ENCODE results near the gene ZNF516.

The ZNF516 gene

GRCh38 chr18:76398295-76398694 lies 96.7 kb downstream of the ZNF516 start:
- no peak for DNase-seq

DNA sequence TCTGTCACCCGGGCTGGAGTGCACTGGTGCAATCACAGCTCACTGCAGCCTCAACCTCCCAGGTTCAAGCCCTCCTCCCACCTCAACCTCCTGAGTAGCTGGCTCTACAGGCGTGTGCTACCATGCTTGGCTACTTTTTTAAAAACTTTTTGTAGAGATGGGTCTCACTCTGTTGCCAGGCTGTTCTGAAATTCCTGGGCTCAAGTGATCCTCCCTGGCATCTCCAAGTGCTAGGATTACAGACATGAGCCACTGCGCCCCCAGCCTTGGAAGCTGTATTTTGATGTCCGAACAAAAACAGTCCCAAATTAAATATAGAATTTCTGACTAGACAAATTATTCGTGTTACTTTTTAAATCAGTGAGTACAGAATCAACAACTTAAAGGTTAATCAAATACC lies 97.4 kb downstream of the ZNF516 start:
- no peak for DNase-seq

- no peak for DNase-seq
Observed at GRCh38 chr18:76396792-76397191, 98.2 kb downstream of the ZNF516 start.

DNA sequence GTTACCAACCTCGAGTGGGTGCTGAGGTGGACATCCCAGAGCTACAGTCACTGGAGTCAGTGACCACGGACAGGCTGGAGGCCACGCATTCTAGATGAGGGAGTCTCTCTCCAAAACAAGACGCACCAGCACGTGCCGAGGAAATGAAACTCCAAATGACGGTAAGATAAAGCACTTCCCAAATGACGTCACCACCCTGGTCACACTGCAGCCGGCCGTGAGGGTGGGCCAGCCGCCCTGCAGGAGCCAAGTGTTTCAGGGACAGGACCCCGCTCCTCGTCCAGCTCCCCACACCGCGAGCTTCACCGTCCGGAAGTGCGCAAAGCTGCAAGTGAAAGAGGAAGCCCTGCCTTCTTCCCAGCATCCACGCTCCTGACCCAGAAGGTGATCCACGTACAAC lies 99.4 kb downstream of the ZNF516 start:
- no peak for DNase-seq

- no peak for DNase-seq
Observed at GRCh38 chr18:76394780-76395476, 100.1 kb downstream of the ZNF516 start.

GRCh38 chr18:76392349-76392748 lies 102.7 kb downstream of the ZNF516 start:
- no peak for DNase-seq

DNA sequence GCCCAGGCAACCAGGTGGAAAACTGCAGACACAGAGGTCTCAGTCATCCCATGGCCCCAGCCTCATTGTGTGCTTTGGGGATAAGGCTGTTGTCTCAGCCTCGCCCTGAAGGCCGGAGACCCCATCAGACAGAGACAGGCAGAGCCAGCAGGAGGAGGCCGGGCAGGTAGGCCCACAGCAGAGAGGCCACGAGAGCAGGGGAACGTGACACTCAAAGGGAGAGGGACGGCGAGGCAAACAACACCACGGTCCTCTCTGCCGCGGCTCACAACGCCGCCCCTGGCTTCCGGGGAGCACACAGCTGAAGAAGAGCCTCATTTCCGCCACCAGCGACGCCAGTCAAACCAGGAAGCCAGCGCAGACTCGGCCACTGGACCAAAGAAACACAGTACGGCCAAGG lies 103.3 kb downstream of the ZNF516 start:
- no peak for DNase-seq

GRCh38 chr18:76391038-76391437 lies 104.0 kb downstream of the ZNF516 start:
- no peak for DNase-seq

- DNase-seq, result no peak
Observed at GRCh38 chr18:76390452-76391035, 104.5 kb downstream of the ZNF516 start.

DNA sequence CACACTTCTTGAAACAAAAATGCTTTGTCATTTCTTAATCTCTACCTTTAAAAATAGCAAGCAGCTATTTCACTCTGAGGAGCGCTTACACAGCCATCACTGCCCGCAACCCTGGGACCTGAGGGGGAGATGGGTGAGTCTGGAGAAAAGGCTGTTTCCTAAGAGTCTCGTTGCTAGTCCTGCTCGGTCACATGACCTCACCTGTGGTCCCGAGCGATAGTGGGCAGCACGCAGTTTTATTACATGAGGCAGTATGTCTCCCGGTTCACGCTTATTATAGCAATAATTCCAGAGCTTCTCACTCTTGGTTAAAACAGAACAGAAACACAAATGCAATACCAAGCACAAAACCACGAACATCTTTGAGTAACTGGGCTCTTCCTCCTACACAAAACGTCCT lies 105.3 kb downstream of the ZNF516 start:
- no peak for DNase-seq

DNA sequence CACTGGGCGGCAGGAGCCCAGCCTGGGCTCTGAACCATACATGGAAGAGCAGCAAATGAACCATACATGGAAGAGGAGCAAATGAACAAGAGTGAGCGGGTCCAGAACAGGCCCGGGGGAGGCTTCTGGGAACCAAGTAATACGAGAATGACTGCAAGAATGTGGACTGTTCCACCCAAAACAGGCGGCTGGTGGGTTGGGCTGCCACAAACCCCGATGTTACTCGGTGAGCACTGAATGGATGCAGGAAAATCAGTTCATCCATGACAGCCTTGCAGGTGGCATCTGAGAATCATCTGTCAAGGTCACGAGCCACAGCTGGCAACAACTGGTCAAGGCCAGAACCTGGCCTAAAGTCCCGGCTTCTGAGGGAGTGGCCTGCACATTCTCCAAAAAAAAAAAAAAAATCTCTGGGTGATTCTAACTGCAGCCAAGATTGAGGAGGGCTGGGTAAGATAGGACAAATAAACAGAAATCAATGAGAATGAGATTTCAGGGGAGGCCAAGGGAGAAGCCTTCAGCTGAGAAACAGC lies 106.1 kb downstream of the ZNF516 start:
- DNase-seq, result no peak

GRCh38 chr18:76388261-76388660 lies 106.8 kb downstream of the ZNF516 start:
- DNase-seq, result no peak

- no peak for DNase-seq
Observed at GRCh38 chr18:76387608-76388007, 107.4 kb downstream of the ZNF516 start.

GRCh38 chr18:76386886-76387285 lies 108.2 kb downstream of the ZNF516 start:
- no peak for DNase-seq

- no peak for DNase-seq
Observed at GRCh38 chr18:76386071-76386470, 109.0 kb downstream of the ZNF516 start.

DNA sequence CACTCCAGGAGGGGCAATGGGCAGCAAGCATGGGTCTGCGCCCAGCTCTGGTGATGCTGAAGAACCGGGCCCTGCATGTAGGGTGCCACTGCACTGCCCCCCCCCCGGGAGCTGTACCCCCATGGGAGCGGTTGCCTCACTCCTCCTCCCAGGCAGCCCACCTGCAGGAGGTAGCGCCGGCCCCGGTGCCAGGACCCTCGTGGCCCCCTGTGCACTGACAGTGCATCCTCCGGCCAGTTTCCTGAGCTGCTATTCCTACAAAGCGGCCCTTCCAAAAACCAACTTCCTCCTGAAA lies 109.4 kb downstream of the ZNF516 start:
- DNase-seq, result no peak

GRCh38 chr18:76384861-76385680 lies 110.0 kb downstream of the ZNF516 start:
- no peak for DNase-seq

DNA sequence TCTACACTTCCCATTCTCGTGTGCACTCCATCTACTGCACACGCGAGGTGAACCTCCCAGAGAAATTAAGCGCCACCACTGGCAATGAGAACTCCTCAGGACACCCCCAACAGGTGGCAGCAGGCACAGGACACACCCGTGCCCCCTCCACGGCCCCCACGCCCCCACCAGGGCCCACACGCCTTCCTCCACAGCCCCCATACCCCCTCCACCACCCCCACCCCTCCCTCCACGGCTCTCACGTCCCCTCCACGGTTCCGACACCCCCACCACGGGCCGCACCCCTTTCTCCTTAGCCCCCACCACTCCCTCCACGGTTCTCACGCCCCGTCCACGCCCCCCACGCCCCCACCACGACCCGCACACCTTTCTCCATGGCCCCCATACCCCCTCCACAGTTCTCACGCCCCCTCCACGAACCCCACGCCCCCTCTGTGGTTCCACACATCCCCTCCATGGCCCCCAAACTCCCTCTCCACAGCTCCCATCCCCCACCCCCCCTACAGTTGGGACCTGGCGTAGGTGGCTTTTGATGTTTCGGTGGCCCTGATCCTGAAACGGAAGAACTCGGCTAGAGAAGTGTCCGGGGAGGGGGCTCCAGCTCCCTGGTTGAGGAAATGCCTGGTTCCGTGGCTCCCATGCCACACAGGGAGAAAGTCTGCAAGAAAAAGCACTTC lies 110.8 kb downstream of the ZNF516 start:
- no peak for DNase-seq

- no peak for DNase-seq
Observed at GRCh38 chr18:76383636-76384035, 111.4 kb downstream of the ZNF516 start.

- DNase-seq, result no peak
Observed at GRCh38 chr18:76382275-76382674, 112.8 kb downstream of the ZNF516 start.

- no peak for DNase-seq
Observed at GRCh38 chr18:76380791-76381405, 114.1 kb downstream of the ZNF516 start.

DNA sequence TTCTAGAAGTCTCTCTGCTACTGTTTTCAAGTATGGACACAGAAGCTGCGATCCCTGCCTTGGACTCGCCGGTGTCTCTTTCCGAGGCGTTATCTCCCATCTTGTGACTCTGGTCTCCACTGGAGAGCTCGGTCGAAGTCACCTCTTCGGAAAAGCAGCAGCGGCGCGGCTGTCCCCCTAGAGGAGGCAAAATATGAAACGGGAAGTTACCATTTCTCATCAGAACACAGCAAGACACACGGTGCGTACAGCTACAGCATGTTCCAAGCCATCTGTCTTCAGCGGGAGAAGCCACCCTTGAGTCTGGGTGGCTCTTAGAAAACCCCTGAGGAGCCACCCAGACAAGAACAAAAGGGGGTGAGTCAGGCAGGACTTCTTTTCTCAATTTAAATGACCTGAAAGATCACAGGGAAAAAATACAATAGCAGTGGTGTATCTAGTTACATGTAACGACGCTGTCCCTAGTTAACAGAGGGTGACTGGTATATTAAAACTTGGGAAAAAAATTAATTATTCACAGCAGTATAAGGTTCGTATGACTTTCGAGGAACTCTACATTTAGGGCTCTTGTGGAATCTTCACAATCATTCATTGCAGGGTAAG lies 114.8 kb downstream of the ZNF516 start:
- no peak for DNase-seq
